ENCODE data around the gene MPPED1. TPM values are rescaled to one million over a fixed set of nuclear protein-coding genes. Genes with fewer than 3 reads are reported as not detected.

The MPPED1 gene
- total RNA-seq, 1 donor from 2014 or later, result not detected

DNA sequence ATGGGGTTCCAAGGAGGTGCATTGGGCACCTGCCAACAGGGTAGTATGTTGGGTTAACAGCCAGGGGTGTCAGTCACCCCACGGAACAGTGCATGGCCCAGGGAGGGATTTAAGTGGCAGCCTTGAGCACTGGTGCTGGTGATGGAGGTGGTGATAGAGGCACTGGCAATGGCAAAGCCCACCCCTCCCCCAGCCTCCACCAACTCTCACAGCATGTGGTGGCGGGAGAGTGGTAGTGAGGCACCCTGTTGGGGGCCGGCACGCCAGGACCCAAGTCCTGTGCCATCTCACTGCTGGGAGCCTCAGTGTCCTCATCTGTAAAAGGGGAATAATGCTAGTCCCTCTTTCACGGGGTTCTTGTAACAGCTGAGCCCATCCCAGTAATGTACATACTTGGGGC, 81.5 kb downstream of the MPPED1 start:
- no peaks in the 10 kb centered on the region for H3K79me2 ChIP-seq (ENCODE audit: insufficient read depth, low read length)
- Mint-ChIP-seq H3K36me3 (ENCODE audit: low read depth, unreplicated experiment) (no peaks in the 10 kb centered on the region), H3K9me3 (ENCODE audit: unreplicated experiment) (peaks cover 6% of the 10 kb centered on the region), H3K27ac (ENCODE audit: unreplicated experiment) (no peak overlapping the region), H3K4me1 (ENCODE audit: low read depth, unreplicated experiment) (no peaks in the 10 kb centered on the region), H3K4me3 (ENCODE audit: unreplicated experiment) (no peak overlapping the region), H3K27me3 (ENCODE audit: low read depth, unreplicated experiment) (peaks cover 56% of the 10 kb centered on the region)
- H3K4me2 ChIP-seq (ENCODE audit: low read length), result no peak overlapping the region
- FAIRE-seq (no peak), DNase-seq (ENCODE audit: low read depth) (no peak)
- H4K20me1 ChIP-seq (ENCODE audit: insufficient read depth, low read length), result no peaks in the 10 kb centered on the region
- no peak overlapping the region for H3K9ac ChIP-seq (ENCODE audit: low read length)
- no peak overlapping the region for H3K27ac ChIP-seq (ENCODE audit: low read depth, low read length)
- no peaks in the 10 kb centered on the region for H3K9me3 ChIP-seq (ENCODE audit: insufficient read depth, low read depth, low read length)
- H2AFZ ChIP-seq (ENCODE audit: low read depth, low read length), result no peak overlapping the region
- H3K36me3 ChIP-seq (ENCODE audit: insufficient read depth, low read length), result no peaks in the 10 kb centered on the region
- no peaks in the 10 kb centered on the region for H3K4me1 ChIP-seq (ENCODE audit: insufficient read depth, low read length)
- no peak overlapping the region for H3K4me3 ChIP-seq (ENCODE audit: insufficient read depth, low read depth, low read length)
- no peak for TF ChIP-seq EZH2 (IDR thresholded peaks at IDR 0.05; ENCODE audit: insufficient read depth, low read length)
- TF ChIP-seq, protein P1, sequence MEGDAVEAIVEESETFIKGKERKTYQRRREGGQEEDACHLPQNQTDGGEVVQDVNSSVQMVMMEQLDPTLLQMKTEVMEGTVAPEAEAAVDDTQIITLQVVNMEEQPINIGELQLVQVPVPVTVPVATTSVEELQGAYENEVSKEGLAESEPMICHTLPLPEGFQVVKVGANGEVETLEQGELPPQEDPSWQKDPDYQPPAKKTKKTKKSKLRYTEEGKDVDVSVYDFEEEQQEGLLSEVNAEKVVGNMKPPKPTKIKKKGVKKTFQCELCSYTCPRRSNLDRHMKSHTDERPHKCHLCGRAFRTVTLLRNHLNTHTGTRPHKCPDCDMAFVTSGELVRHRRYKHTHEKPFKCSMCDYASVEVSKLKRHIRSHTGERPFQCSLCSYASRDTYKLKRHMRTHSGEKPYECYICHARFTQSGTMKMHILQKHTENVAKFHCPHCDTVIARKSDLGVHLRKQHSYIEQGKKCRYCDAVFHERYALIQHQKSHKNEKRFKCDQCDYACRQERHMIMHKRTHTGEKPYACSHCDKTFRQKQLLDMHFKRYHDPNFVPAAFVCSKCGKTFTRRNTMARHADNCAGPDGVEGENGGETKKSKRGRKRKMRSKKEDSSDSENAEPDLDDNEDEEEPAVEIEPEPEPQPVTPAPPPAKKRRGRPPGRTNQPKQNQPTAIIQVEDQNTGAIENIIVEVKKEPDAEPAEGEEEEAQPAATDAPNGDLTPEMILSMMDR (IDR thresholded peaks at IDR 0.05; ENCODE audit: insufficient read depth, low read depth, low read length), result no peak
- no peaks in the 10 kb centered on the region for H3K27me3 ChIP-seq (ENCODE audit: insufficient read depth, low read length)

DNA sequence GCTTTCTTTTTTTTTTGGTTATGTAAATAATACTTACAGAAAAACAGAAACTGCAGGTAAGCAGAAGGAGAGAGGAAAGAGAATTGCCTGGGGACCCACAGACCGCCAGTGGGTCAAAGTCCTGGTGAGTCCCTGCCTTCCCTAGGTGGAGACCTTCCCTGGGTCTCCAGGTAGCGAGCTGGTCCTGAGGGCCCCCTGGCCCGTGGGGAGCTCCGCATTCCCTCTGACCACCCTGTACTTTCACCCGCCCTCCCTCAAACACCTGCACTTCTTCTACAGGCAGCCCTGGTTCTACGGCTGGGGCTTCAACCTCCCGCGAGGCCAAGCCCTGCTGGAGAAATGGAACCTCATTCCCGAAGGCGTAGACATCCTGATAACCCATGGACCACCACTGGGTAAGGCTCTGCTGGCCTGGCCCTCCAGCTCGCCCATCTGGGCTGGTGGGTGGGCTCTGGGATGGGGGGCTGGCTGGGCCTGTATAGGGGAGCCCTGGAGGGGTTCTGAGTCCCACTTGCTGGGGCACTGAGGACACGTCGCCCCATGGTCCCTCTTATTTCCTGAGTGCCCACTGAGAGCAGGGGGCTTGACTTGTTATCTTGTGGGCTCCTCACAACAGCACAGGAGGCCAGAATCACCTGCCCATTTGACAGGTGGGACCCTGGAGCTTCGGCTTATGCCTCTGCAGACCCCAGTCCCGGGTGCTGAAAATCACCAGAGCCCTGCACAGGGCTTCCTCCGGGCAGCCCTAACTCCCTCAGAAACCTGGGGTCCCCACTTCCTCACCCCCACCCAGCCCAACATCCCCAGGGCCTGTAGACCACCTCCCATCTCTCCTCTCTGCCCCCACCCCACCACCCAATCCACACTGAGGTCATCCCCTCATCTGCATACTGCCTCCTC, 86.4 kb downstream of the MPPED1 start:
- H4K20me1 ChIP-seq (ENCODE audit: insufficient read depth, low read length), result no peaks in the 10 kb centered on the region
- FAIRE-seq, result no peak
- DNase-seq (ENCODE audit: low read depth), result no peak

More for the DNA sequence above, 86.4 kb downstream of the MPPED1 start:
- Histone ChIP-seq H3K4me3 (ENCODE audit: insufficient read depth, low read depth, low read length) (no peak overlapping the region), H2AFZ (ENCODE audit: low read depth, low read length) (no peak overlapping the region), H3K79me2 (ENCODE audit: insufficient read depth, low read length) (no peaks in the 10 kb centered on the region), H3K27me3 (ENCODE audit: insufficient read depth, low read length) (no peaks in the 10 kb centered on the region), H3K4me2 (ENCODE audit: low read length) (no peak overlapping the region), H3K36me3 (ENCODE audit: insufficient read depth, low read length) (no peaks in the 10 kb centered on the region), H3K9me3 (ENCODE audit: insufficient read depth, low read depth, low read length) (no peaks in the 10 kb centered on the region), H3K27ac (ENCODE audit: low read depth, low read length) (no peak overlapping the region), H3K4me1 (ENCODE audit: insufficient read depth, low read length) (no peaks in the 10 kb centered on the region), H3K9ac (ENCODE audit: low read length) (no peak overlapping the region)
- no peak overlapping the region for H3K4me3 Mint-ChIP-seq (ENCODE audit: unreplicated experiment)
- no peak overlapping the region for H3K27ac Mint-ChIP-seq (ENCODE audit: unreplicated experiment)
- no peak for TF ChIP-seq EZH2 (IDR thresholded peaks at IDR 0.05; ENCODE audit: insufficient read depth, low read length)
- TF ChIP-seq, protein P1 (IDR thresholded peaks at IDR 0.05; ENCODE audit: insufficient read depth, low read depth, low read length), result no peak
- H3K36me3 Mint-ChIP-seq (ENCODE audit: low read depth, unreplicated experiment), result no peaks in the 10 kb centered on the region
- H3K4me1 Mint-ChIP-seq (ENCODE audit: low read depth, unreplicated experiment), result no peaks in the 10 kb centered on the region
- H3K27me3 Mint-ChIP-seq (ENCODE audit: low read depth, unreplicated experiment), result peaks cover 27% of the 10 kb centered on the region
- H3K9me3 Mint-ChIP-seq (ENCODE audit: unreplicated experiment), result no peaks in the 10 kb centered on the region

Data from astrocyte (in vitro differentiated cells and primary cell).